MM.1S (cell line): ENCODE data around the gene FAM170B.

ENCODE experiments used
- DNase-seq: peaks from one replicate; pipeline ENCODE4 v3.0.0-alpha.2; 2015
- H2AFZ ChIP-seq: fragments of 300-600 bp; sonication (generic); 2 replicates; pipeline ENCODE4 v1.6.0; 2016; ENCODE audit warnings: antibody characterized with exemption, low read length
- H3F3A ChIP-seq: fragments of 300-600 bp; sonication (generic); 2 replicates; pipeline ENCODE4 v1.6.1; 2016; ENCODE audit warnings: mild to moderate bottlenecking, antibody characterized with exemption, low read length, moderate library complexity, mixed read lengths; ENCODE audit not compliant: insufficient read depth
- H3K27ac ChIP-seq: fragments of 300-600 bp; sonication (generic); 2 replicates; pipeline ENCODE4 v1.5.1; 2016; ENCODE audit warnings: mild to moderate bottlenecking, low read length
- H3K27me3 ChIP-seq: fragments of 300-600 bp; sonication (generic); replicated peaks from 2 replicates; pipeline ENCODE4 v1.6.0; 2016; ENCODE audit warnings: low read length; ENCODE audit not compliant: insufficient read depth
- H3K36me3 ChIP-seq: fragments of 300-600 bp; sonication (generic); replicated peaks from 2 replicates; pipeline ENCODE4 v1.6.1; 2016; ENCODE audit warnings: mild to moderate bottlenecking, low read length, mixed read lengths; ENCODE audit not compliant: insufficient read depth
- H3K4me1 ChIP-seq: fragments of 300-600 bp; sonication (generic); 2 replicates; pipeline ENCODE4 v1.6.1; 2016; ENCODE audit warnings: low read length, mixed read lengths
- H3K4me2 ChIP-seq: fragments of 300-600 bp; sonication (generic); 2 replicates; pipeline ENCODE4 v1.6.0; 2016; ENCODE audit warnings: low read depth, low read length
- H3K4me3 ChIP-seq: fragments of 300-600 bp; sonication (generic); 2 replicates; pipeline ENCODE4 v1.5.1; 2016; ENCODE audit warnings: low read length, mixed read lengths
- H3K79me2 ChIP-seq: fragments of 300-600 bp; sonication (generic); 2 replicates; pipeline ENCODE4 v1.6.1; 2016; ENCODE audit warnings: mixed run types, low read length, mixed read lengths
- H3K9ac ChIP-seq: fragments of 300-600 bp; sonication (generic); 2 replicates; pipeline ENCODE4 v1.6.1; 2016; ENCODE audit warnings: low read length, mixed read lengths
- H3K9me2 ChIP-seq: fragments of 300-600 bp; sonication (generic); replicated peaks from 2 replicates; pipeline ENCODE4 v1.6.1; 2016; ENCODE audit warnings: mild to moderate bottlenecking, low read length, mixed read lengths; ENCODE audit not compliant: insufficient read depth
- H3K9me3 ChIP-seq: fragments of 300-600 bp; sonication (generic); replicated peaks from 2 replicates; pipeline ENCODE4 v1.6.1; 2016; ENCODE audit warnings: mild to moderate bottlenecking, low read length, mixed read lengths; ENCODE audit not compliant: insufficient read depth
- H4K20me1 ChIP-seq: fragments of 300-600 bp; sonication (generic); 2 replicates; pipeline ENCODE4 v1.6.1; 2016; ENCODE audit warnings: mild to moderate bottlenecking, low read length, moderate library complexity, mixed read lengths; ENCODE audit not compliant: insufficient read depth
- CTCF ChIP-seq: fragments of 300-600 bp; sonication (generic); IDR thresholded peaks from 2 replicates; pipeline ENCODE4 v1.5.1; 2016; ENCODE audit warnings: antibody characterized with exemption, low read length, mixed read lengths
- EZH2 ChIP-seq: fragments of 300-600 bp; sonication (generic); optimal IDR thresholded peaks from 2 replicates; pipeline ENCODE3; 2017; ENCODE audit warnings: low read depth, mild to moderate bottlenecking, antibody characterized with exemption, low read length, mixed read lengths
- EZH2phosphoT487 ChIP-seq: fragments of 300-600 bp; sonication (generic); IDR thresholded peaks from 2 replicates; pipeline ENCODE4 v1.6.1; 2018; ENCODE audit warnings: antibody characterized with exemption, low read length

Gene FAM170B

DNA sequence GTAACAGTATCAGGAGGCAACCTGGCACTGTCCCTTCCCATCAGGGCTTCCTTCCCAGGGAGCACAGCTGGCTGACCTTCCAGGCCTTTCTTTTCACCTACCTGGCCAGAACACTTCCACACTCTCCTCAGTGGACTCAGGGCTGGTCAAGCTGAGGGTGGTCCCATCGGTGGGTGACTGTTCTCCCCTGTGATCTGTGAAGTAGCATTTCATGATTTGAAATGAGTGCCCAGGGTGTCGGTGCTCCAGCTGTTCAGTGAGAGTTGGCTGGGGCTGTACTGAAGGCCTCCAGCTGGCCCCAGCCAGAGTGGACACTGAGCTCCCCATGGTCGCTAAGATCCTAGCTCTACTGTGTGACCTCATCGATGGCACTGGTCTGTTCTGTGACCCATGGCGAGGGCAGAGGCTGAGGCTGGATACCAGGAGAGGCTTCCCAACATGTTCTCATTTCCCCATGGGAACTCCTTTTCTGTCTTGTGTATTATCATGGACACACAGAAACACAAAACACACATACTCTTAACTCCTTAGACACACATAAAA is at the start of gene FAM170B:
Gene FAM170B, minus strand, starts transcription at position 316 of the 543 bp plus-strand sequence. Its CDS starts 103 bp downstream, at position 213.
- H3K9me2 ChIP-seq = no peaks in the 10 kb centered on the region
- no peaks in the 10 kb centered on the region; the same call in 1 of the 2 replicates for H3K4me1 ChIP-seq
- no peak within 1 kb of the TSS for H3K4me3 ChIP-seq
- no peaks in the 10 kb centered on the region for H4K20me1 ChIP-seq
- H3K79me2 ChIP-seq = no peaks in the 10 kb centered on the region
- H3K9ac ChIP-seq = no peak within 1 kb of the TSS
- no peak within 1 kb of the TSS for H2AFZ ChIP-seq
- TF ChIP-seq EZH2phosphoT487 (no peak), EZH2 (no peak), CTCF (no peak)
- no peaks in the 10 kb centered on the region for H3K27me3 ChIP-seq
- no peaks in the 10 kb centered on the region for H3F3A ChIP-seq
- no peaks in the 10 kb centered on the region for H3K36me3 ChIP-seq
- DNase-seq = no peak
- H3K9me3 ChIP-seq = no peaks in the 10 kb centered on the region
- no peak within 1 kb of the TSS for H3K4me2 ChIP-seq
- no peak within 1 kb of the TSS for H3K27ac ChIP-seq

GRCh38 chr10:49182776-49183175 is 49.0 kb upstream of the FAM170B start:
- H3K27me3 ChIP-seq = no peaks in the 10 kb centered on the region
- TF ChIP-seq CTCF = no peak
- TF ChIP-seq EZH2 = no peak
- no peak for TF ChIP-seq EZH2phosphoT487
- no peak for DNase-seq
- H3K79me2 ChIP-seq = no peaks in the 10 kb centered on the region
- no peaks in the 10 kb centered on the region for H3K9me2 ChIP-seq
- no peak overlapping the region for H3K27ac ChIP-seq
- H3K9me3 ChIP-seq = no peaks in the 10 kb centered on the region
- H2AFZ ChIP-seq = no peak overlapping the region
- H3K36me3 ChIP-seq = no peaks in the 10 kb centered on the region
- H3K4me1 ChIP-seq = no peaks in the 10 kb centered on the region
- no peak overlapping the region for H3K9ac ChIP-seq
- H3F3A ChIP-seq = no peaks in the 10 kb centered on the region
- no peak overlapping the region for H3K4me2 ChIP-seq
- no peak overlapping the region for H3K4me3 ChIP-seq
- H4K20me1 ChIP-seq = no peaks in the 10 kb centered on the region

GRCh38 chr10:49180444-49180860 is 46.6 kb upstream of the FAM170B start:
- Histone ChIP-seq H3K79me2 (no peaks in the 10 kb centered on the region), H3K4me1 (peaks cover 9% of the 10 kb centered on the region), H3F3A (no peaks in the 10 kb centered on the region), H3K9me3 (no peaks in the 10 kb centered on the region), H3K9me2 (no peaks in the 10 kb centered on the region), H3K27me3 (no peaks in the 10 kb centered on the region), H3K4me3 (no peak overlapping the region), H2AFZ (no peak overlapping the region), H3K36me3 (no peaks in the 10 kb centered on the region), H3K27ac (no peak overlapping the region), H3K9ac (no peak overlapping the region), H3K4me2 (no peak overlapping the region), H4K20me1 (no peaks in the 10 kb centered on the region)
- DNase-seq = no peak
- TF ChIP-seq CTCF = no peak
- no peak for TF ChIP-seq EZH2
- TF ChIP-seq EZH2phosphoT487 = no peak
